Fibroblast of skin of right quadriceps (primary cell): ENCODE results near the gene L3MBTL2.

ENCODE experiments used
- DNase-seq: peaks from one replicate; pipeline ENCODE4 v3.0.0-alpha.2; 2013

L3MBTL2 gene

DNA sequence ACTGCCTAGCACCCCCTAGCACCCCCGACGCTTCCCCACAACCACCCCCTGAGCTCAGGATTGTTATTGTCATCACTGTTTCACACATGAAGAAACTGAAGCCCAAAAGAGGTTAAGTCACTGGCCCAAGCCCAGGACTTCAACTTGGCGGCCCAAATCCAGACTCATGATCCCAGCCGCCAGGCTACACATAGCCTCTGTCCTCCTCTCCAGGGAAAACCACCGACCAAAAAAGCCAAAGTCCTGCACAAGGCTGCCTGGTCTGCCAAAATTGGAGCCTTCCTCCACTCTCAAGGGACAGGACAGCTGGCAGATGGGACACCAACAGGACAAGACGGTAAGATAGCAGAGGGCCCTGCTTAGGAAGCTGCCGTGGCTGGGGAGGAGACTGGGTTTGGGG, 10.8 kb downstream of the L3MBTL2 start:
- no peak for DNase-seq

DNA sequence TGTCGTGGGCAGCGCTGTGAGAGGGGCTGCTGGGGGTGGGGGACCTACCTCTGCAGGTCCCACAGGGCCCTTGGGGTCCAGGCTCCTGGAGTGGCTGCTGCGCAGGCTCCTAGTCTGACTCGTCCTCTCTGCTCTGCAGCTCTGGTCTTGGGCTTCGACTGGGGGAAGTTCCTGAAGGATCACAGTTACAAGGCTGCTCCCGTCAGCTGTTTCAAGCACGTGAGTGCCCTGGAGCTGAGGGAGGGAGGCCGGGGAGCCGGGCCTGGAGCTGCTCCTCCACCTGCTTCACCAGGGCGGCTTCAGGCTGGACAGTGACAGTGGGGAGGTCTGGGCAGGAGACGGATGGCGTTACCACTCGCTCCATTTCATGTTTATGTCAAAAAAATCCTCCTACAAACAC, 11.9 kb downstream of the L3MBTL2 start:
- no peak for DNase-seq

DNA sequence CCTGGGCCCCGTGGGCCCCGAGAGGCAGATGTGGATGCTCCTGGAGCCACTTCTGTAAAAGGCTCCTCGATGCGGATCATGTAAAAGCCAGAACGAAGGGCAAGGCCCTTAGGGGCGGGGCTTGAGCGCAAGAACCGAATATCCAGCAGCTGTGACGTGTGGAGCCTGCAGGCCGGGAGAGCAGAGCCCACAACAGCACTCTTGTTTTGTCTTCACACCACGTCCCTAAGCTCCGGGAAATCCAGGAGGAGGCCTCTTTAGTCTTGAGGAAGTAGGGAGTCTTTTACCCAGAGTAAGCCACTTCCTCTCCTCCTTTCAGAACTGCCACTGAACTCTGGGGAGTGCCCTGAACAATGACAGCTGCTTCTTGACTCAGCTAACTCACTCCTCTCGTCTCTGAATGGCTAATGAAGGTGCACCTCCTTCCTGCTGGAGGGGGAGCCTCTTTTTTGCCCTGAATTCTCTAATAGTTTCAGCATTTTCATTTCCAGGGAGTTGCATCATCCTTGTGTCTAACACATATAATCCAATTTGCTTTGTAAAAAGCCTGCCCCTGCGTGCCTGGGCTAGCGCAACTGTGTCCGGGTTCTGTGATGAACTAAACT, 12.5 kb downstream of the L3MBTL2 start:
- DNase-seq = peak; percentile 82

DNA sequence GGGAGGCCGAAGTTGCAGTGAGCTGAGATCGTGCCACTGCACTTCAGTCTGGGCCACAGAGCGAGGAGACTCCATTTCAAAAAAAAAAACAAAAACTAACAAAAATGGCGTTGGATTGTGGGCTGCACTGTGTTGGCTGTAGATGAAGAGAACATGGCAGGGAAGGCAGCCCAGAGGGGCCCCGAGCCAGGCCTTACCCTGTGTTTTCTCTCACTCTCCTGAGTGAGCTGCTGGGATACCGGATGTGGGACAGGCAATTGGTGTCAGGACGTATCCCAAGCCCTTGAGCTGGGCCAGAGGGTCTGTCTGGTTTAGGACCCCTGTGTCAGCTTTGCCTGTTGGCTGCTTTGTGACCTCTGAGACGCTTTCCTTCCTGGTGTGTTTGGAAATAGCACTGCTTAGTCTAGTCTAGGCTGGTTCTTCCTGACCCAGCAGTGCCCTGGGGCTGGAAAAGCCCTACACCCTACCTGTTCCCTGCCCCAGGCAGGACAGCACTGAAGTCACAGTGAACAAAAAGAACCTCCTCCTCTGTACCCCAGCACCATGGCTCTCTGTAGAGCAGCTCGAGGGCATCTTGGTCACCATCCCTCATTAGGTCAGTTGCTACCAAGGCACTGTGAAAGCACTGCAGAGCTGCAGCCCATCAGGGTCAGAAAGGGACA, 17.9 kb downstream of the L3MBTL2 start:
- DNase-seq = no peak

DNA sequence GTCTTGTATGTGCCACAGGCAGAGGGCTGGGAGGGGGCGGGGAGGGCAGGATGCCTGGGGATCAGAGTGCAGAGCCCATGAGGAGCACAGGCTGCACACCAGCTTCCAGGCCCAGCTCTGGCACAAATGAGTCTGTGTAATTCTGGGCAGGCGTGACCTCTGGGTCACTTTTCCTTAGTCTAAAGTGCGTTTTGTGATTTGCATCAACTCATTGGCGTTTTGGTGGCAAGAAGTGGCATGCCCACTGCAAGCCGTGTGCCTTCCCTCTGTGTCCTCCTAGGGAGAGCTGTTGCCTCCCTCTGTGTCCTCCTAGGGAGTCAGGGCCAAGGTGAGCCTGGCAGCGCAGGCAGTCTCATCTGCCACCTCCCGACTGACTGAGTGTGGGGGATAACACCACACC, 18.4 kb downstream of the L3MBTL2 start:
- no peak for DNase-seq

DNA sequence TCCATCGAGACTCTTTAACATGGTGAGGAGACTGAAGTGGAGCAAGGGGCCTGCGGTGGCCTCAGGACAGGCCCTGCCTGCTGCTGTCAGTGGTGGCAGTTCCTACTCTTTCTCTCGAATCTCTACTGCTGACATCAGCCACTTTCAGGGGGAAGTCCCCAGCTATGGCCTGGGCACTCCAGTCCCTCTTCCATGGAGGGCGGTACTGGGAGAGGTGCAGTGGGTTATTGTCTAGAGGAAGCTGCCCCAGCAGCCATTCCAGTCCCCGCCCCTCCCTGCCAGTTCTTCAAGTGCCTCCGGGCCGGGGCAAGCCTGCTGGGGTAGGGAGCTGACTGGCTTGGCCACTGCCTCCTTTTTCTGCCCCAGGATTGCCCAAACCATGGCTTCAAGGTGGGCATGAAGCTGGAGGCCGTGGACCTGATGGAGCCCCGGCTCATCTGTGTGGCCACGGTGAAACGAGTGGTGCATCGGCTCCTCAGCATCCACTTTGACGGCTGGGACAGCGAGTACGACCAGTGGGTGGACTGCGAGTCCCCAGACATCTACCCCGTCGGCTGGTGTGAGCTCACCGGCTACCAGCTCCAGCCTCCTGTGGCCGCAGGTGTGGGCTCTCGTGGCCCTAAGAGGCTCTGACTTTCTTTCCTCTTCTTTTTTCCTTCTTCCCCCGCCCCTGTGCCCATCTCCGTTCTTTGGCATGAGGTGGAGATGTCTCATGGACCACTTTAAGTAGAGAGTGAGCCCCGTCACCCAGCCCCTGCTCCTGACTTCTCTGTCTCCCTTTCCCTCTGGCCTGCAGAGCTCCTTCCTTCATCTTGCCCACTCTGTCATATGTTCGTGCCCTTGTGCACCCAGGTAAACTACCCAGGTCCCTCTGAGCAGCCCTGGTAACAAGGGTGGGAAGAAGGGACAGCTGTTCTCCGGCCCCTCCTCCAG, 21.9 kb downstream of the L3MBTL2 start:
- DNase-seq = no peak

DNA sequence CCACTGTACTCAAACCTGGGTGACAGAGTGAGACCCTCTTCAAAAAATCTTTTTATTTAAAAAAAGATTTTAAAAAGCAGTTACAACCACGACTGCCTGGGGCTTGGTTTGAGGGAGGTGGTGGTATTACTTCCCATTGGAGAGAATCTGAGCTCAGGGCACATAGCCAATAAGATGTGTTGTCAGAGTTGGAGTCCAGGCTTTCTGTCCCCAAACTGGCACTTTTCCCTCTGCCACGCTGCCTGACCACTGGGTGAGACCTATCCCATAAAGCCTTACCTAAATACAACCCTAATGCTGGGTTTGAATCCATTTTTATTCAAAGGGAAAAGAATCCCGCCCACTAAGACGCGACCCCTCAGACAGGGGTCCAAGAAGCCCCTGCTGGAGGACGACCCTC, 24.1 kb downstream of the L3MBTL2 start:
- DNase-seq = no peak

DNA sequence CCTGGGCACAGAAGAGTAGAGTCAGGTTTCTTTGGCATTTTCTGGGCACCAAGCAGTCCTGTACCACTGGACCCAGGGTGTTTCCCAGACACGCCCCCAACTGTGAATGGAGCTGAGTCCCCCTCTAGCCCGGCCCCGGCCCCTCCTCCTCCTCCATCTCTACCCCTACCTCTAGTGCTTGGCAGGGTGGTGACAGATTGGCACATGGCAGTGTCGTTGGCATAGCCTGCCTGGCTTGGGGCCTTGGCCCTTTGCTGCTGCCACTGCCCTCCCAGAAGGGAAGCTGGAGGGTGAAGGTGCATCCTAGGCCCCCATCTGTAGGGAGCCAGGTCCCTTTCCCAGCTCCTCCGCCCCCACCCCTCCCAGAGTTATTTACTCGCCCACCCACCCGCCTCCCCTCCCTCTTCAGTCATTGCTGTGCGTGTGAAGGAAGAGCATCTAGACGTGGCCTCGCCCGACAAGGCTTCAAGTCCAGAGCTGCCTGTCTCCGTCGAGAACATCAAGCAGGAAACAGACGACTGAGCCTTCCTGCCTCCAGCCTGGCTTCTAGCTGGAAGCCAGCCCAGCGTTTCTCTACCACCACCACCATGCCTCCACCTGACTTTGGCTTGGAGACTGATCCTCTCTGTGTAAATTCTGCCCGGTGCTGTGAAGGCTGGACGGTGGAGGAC, 24.8 kb downstream of the L3MBTL2 start:
- no peak for DNase-seq

DNA sequence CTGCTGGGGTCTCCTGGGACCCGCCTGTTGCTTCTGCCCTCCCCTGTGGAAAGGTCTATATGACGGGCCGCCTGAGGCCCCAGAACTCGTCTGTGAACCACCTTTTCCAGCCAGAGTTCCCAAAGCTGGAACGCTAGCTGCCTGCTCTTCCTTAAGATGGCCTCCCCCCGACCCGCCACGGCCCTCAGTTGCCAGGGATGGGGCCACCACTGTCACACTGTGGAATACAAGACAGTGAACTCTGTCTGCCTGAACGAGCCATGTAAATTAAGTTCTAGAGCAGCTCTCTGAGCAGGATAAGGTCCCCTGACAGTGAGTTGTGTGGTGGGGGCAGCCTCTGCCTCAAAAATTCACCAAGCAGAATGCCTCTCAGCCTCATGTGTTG, 25.3 kb downstream of the L3MBTL2 start:
- DNase-seq = no peak

DNA sequence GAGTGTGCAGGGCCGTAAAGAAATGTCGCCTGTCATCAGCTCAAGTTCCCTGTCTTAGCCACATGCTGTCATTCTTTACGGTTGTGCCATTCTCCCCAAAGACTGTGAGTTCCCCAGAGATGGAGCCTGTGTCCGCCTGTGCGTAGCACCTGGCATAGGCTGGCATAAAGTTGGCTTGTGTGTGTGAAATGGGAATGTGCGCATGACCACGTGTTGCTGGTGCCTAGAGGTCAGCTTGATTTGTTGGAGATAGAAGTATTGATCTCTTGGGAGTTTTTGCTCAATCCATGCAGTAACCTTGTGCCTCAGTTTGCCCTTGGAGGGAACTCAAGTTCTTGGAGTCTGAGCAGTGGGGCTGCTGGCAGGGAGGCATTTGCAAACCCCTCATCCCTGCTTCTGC, 26.3 kb downstream of the L3MBTL2 start:
- DNase-seq = no peak

DNA sequence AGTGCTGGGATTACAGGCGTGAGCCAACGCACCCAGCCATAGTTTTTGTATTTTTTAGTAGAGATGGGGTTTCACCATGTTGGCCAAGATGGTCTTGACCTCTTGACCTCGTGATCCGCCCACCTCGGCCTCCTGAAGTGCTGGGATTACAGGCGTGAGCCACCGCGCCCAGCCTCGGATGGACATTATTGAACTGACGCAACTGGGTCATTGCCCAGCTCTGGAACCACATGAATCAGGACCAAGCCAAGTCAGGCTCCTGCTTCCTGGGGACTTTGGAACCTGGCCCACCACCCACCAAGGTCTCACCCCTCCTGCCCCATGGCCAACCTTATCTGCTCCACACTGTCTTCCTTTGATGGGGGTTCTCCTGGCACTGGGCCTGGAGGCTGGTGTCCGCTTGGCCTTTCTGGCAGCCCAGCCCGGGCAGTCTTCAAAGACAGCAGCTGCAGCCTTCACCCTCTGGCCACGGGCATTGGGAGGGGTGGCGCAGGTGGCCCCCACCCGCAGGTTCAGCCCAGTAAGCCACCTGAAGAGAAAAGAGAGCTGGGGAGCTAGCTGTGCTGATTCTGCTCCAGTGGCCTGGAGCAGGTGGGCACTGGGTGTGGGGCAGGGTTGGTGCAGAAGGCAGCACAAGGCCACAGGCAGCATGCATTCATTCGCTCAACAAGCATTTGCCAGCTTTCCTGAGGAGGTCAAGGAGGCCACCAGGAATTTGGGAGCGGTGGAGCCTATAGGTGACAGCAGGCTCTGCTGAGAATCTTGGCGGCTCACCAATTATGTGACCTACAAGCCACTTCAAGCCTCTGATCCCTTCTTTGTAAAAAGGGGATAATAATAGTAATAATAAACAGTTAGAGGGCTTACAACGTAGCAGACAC, 29.9 kb downstream of the L3MBTL2 start:
- DNase-seq = no peak

DNA sequence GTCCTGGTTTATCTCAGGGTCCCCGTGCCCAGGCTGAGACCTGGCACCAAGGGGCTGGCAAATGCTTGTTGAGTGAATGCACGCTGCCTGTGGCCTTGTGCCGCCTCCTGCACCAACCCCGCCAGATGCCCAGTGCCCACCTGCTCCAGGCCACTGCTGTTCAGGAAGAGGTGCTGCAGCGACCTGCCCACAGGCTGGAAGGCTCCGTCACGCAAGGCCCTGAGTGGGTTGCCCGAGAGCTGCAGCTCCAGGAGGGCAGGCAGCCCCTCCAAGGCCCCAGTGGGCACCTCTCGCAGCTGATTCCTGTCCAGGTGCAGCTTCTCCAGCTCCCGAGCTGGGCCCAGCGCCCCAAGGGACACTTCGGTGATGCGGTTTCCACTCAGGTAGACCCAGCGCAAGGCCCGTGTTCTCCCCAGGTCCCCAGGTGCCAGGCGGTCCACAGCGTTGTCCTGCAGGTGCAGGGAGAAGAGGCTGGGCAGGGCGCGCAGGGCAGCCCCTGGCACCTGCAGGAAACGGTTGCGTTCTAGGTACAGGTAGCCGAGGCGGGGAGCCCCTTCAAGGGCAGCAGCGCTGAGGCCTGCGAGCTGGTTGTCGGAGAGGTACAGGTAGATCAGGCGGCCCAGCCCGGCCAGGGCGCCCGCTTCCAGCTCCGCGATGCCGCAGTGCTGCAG, 32.1 kb downstream of the L3MBTL2 start:
- DNase-seq = no peak

DNA sequence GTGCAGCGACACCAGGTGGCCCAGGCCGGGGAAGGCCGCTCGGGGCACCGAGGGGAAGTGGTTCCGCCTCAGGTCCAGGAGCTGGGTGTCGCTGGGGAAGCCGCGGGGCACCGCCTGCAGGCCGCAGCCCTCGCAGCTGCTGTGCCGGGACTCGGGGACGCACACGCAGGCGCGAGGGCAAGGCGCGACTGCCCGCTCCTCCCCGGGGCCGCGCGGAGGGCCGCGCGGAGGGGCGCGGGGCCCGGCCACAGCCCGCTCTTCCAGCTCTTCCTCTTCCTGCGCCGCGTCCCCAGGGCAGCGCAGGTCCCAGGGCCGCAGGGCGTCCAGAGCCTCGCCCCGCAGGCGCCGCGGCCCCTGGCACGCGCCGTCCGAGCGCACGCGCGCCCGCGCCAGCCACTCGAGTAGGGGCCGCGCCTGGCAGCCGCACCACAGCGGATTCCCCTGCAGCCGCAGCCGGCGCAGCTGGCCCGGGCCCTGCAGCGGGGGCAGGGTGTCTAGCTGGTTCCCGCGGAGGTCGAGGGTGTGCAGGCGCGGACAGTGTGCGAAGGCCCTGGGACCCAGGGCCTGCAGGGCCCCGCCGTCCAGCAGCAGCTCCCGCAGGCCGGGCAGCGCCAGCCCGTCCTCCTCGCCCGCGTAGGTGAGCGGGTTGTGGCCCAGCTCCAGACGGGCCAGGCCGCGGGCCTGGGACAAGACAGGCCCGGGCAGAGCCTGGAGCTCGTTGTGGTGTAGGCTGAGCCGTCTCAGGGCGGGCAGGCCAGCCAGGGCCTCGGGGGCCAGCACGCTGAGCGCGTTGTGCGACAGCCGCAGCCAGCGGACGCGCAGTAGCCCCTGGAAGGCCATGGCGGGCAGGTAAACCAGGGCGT, 32.8 kb downstream of the L3MBTL2 start:
- peak; percentile 38 for DNase-seq

DNA sequence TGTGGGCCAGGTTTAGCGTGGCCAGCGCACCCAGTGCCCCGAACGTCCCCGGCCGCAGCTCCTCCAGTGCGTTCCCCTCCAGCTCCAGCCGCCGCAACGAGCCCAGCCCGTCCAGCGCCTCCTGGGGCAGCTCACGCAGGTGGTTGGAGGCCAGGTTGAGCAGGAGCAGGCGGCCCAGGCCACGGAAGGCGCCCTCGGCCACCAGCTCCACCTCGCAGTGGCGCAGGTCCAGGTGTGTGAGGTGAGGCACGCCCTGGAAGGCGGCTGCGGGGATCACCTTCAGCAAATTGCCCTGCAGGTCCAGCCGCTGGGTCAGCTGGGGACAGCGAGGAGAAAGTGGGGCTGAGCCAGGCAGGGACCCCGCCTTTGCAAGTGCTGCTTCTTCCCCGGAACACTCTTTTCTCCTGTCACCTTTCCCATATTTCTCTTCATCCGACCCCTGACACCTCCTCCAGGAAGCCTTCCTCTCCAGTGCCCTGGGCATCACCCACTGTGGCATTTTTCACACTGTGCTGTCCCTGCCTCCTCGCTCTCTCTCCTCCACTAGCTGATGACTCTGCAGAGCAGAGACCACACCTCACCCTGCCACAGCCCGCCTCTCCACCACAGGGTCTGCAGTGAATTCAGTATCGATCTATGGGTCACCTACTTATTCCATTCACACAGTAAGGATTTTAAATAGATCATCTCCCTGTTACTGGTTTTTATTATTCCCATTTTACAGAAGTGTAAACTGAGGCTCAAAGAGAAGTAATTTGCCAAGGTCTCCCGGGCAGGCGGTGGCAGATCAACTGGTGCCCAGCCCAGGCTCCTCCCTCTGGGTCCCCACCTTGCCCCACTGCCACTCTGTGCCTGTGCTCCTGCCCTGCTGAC, 33.7 kb downstream of the L3MBTL2 start:
- no peak for DNase-seq

DNA sequence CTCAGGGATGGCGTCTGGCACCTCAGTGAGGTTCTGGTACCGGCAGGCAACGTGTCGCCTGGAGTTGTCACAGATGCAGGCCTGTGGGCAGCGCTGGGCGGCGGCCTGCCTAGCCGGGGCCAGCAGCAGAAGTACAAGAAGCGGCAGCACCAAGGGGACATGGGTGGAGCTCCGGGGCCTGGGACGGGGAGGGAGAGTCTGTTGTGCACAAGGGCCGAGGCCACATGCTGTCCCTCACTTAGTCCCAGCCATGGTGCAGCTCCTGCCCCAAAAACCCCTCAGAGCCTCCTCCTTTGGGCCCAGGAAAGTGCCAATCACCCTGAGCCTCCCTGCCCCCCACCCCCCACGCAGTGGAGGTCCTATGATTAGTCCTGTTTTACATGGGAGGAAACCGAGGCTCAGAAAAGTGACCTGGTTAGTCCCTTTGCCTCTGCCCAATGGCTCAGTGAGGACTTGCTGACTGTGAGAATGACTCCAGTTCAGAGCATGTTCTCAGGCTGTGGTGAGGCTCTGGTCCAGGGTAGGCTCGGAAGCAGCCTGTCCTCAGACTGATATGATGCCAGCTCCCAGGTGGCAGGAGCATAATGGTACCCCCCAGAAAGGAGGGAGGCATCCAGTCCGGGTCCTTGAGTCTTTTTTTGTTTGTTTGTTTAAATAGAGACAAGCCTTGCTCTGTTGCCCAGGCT, 34.5 kb downstream of the L3MBTL2 start:
- DNase-seq = no peak

DNA sequence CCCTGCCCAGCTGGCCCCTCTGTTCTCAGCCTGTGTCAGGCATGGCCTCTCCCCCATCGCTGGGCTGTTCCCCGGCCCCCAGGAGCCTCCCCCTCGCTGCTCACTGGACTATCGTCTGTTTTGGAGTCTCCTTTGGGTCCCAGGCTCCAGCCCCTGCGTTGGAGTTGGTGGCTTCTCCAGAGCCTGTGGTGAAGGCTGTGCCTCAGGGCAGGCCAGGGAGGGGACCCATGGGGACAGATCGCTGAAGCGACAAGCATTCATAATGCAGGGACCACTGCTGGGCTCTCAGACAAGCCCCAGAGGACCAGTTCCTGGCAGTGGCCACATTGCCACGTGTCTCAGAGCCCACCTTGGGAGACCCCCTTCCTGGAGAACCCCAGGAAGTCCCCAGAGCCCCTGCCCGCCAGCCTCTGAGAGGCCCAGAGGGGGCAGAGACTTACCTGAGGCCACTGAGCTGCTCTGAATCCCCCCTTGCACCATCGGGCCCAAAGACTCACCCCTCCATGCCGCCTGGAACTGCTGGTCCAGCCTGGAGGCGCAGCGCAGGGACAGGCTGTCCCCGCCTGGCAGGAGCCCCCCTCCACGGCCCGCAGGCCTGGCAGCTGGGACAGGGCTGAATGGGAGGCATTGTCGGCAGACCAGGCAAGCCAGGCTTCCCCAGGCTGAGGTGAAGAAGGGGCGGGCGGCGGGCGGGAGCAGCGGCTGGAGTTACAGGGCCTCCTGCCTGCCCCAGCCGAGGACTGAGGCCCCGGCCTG, 35.4 kb downstream of the L3MBTL2 start, which contains the start of gene CHADL:
CHADL (minus strand) TSS at position 555 of the 756 bp plus-strand sequence; CDS start at position 505, 50 bp downstream.
- DNase-seq = no peak

DNA sequence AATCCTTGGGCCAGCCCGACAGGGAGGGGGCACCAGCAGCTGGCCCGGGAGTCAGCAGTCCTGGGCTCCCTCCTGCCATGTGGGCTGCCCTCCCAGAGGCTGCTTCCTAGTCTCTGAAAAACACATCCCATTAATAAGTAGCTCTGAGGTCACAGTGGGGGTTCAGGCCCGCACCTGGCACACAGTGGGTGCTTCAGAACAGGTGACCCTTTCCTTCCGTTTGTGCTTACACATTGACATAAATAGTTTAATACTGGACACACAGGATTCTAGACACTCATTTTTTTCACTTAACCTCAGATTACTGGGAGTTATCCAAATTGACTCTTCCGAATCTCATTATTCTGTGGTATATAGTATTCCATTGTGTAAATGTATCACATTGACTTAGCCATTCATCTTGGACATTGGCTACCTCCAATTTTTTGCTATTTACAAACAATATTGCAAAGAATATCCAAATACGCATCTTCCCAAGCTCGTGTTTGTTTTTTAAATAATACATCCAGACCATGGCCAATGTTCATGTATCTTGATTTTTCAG, 36.1 kb downstream of the L3MBTL2 start:
- DNase-seq = no peak
